HK-2 (cell line): ENCODE measurements around the gene OR8K1.

Experiments
- DNase-seq: peaks from one replicate; pipeline ENCODE4 v3.0.0-alpha.2; 2018; ENCODE audit not compliant: unreplicated experiment

Gene OR8K1

GRCh38 chr11:56345739-56346138 is at the start of gene OR8K1:
TSS of gene OR8K1 (plus strand) at chr11:56346039. CDS start at chr11:56346039, 0 bp downstream.
- no peak for DNase-seq

GRCh38 chr11:56296898-56297297 is 48.9 kb upstream of the OR8K1 start:
- no peak for DNase-seq

- DNase-seq = no peak
These were observed 38.0 kb upstream of the OR8K1 start for GRCh38 chr11:56307836-56308235.

GRCh38 chr11:56314844-56315243 is 31.0 kb upstream of the OR8K1 start, which contains the start of gene OR8K3:
TSS of gene OR8K3 (plus strand) at chr11:56315144. CDS start at chr11:56318307, 3,163 bp downstream.
- DNase-seq = no peak

GRCh38 chr11:56331861-56332491 is 13.9 kb upstream of the OR8K1 start:
- DNase-seq = no peak

- DNase-seq = no peak
These were observed 12.7 kb upstream of the OR8K1 start for GRCh38 chr11:56333156-56333555.

GRCh38 chr11:56340289-56340688 is 5.5 kb upstream of the OR8K1 start:
- no peak for DNase-seq

- no peak for DNase-seq
These were observed 8.2 kb downstream of the OR8K1 start, which contains the start of gene OR8J1 for GRCh38 chr11:56353991-56354390. TSS of gene OR8J1 (plus strand) at chr11:56354291. CDS start at chr11:56360247, 5,956 bp downstream.

GRCh38 chr11:56375324-56375723 is 29.5 kb downstream of the OR8K1 start, which contains the start of gene OR8U1:
TSS of gene OR8U1 (plus strand) at chr11:56375624. CDS start at chr11:56375624, 0 bp downstream.
- no peak for DNase-seq

GRCh38 chr11:56380120-56380519 is 34.3 kb downstream of the OR8K1 start:
- DNase-seq = no peak

GRCh38 chr11:56394381-56394780 is 48.5 kb downstream of the OR8K1 start:
- DNase-seq = no peak

- no peak for DNase-seq
These were observed 50.2 kb downstream of the OR8K1 start for GRCh38 chr11:56396047-56396446.
